ENCODE data around the gene PANK1.

Gene PANK1

GRCh38 chr10:89648074-89648473, 3.0 kb upstream of the PANK1 start:
- Histone ChIP-seq H3K36me3 (ENCODE audit: low read length) (no peaks in the 10 kb centered on the region), H3K4me3 (ENCODE audit: insufficient read depth, low read length, poor library complexity, severe bottlenecking) (no peak overlapping the region), H4K20me1 (ENCODE audit: low read depth, low read length) (0 out of 2 replicates have a peak, but pooled peaks cover 4% of the 10 kb centered on the region), H3K4me2 (ENCODE audit: low read depth, low read length, poor library complexity, severe bottlenecking) (no peak overlapping the region), H3K9me3 (ENCODE audit: insufficient read depth, low read length) (no peaks in the 10 kb centered on the region), H3K27ac (ENCODE audit: low read depth, low read length) (no peak overlapping the region), H3K9me2 (replicated peaks; ENCODE audit: insufficient read depth, low read length) (no peaks in the 10 kb centered on the region), H3K79me2 (ENCODE audit: insufficient read depth, low read length) (peaks cover 7% of the 10 kb centered on the region), H3K27me3 (ENCODE audit: low read length) (no peaks in the 10 kb centered on the region), H3F3A (ENCODE audit: insufficient read depth) (peaks cover 20% of the 10 kb centered on the region), H2AFZ (ENCODE audit: low read depth, low read length, severe bottlenecking) (no peak overlapping the region), H3K9ac (ENCODE audit: low read length) (no peak overlapping the region)
- TF ChIP-seq, protein P1, sequence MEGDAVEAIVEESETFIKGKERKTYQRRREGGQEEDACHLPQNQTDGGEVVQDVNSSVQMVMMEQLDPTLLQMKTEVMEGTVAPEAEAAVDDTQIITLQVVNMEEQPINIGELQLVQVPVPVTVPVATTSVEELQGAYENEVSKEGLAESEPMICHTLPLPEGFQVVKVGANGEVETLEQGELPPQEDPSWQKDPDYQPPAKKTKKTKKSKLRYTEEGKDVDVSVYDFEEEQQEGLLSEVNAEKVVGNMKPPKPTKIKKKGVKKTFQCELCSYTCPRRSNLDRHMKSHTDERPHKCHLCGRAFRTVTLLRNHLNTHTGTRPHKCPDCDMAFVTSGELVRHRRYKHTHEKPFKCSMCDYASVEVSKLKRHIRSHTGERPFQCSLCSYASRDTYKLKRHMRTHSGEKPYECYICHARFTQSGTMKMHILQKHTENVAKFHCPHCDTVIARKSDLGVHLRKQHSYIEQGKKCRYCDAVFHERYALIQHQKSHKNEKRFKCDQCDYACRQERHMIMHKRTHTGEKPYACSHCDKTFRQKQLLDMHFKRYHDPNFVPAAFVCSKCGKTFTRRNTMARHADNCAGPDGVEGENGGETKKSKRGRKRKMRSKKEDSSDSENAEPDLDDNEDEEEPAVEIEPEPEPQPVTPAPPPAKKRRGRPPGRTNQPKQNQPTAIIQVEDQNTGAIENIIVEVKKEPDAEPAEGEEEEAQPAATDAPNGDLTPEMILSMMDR (IDR thresholded peaks at IDR 0.05; ENCODE audit: insufficient read depth, low read length, poor library complexity, severe bottlenecking): no peak
- TF ChIP-seq EZH2phosphoT487 (conservative IDR thresholded peaks at IDR 0.05; ENCODE audit: low read length): no peak

GRCh38 chr10:89646889-89647657, 2.0 kb upstream of the PANK1 start:
- peak overlapping the region; percentile 79 for H2AFZ ChIP-seq (ENCODE audit: low read depth, low read length, severe bottlenecking)
- peaks cover 17% of the 10 kb centered on the region for H3K79me2 ChIP-seq (ENCODE audit: insufficient read depth, low read length)
- H3F3A ChIP-seq (ENCODE audit: insufficient read depth): peaks cover 20% of the 10 kb centered on the region
- TF ChIP-seq, protein P1 (IDR thresholded peaks at IDR 0.05; ENCODE audit: insufficient read depth, low read length, poor library complexity, severe bottlenecking): no peak
- TF ChIP-seq EZH2phosphoT487 (conservative IDR thresholded peaks at IDR 0.05; ENCODE audit: low read length): no peak
- peak overlapping the region; percentile 89 for H3K4me2 ChIP-seq (ENCODE audit: low read depth, low read length, poor library complexity, severe bottlenecking)
- 0 out of 2 replicates have a peak, but pooled peaks cover 4% of the 10 kb centered on the region for H4K20me1 ChIP-seq (ENCODE audit: low read depth, low read length)
- H3K9me3 ChIP-seq (ENCODE audit: insufficient read depth, low read length): no peaks in the 10 kb centered on the region
- no peaks in the 10 kb centered on the region for H3K9me2 ChIP-seq (replicated peaks; ENCODE audit: insufficient read depth, low read length)
- H3K9ac ChIP-seq (ENCODE audit: low read length): peak overlapping the region; percentile 93
- H3K27me3 ChIP-seq (ENCODE audit: low read length): no peaks in the 10 kb centered on the region
- H3K4me3 ChIP-seq (ENCODE audit: insufficient read depth, low read length, poor library complexity, severe bottlenecking): no peak overlapping the region
- no peaks in the 10 kb centered on the region for H3K36me3 ChIP-seq (ENCODE audit: low read length)
- H3K27ac ChIP-seq (ENCODE audit: low read depth, low read length): peak overlapping the region; percentile 83

- TF ChIP-seq, protein P1 (IDR thresholded peaks at IDR 0.05; ENCODE audit: insufficient read depth, low read length, poor library complexity, severe bottlenecking): no peak
- no peak for TF ChIP-seq EZH2phosphoT487 (conservative IDR thresholded peaks at IDR 0.05; ENCODE audit: low read length)
- Histone ChIP-seq H2AFZ (ENCODE audit: low read depth, low read length, severe bottlenecking) (peak overlapping the region; percentile 79), H3K4me3 (ENCODE audit: insufficient read depth, low read length, poor library complexity, severe bottlenecking) (peak overlapping the region; percentile 75), H3K4me2 (ENCODE audit: low read depth, low read length, poor library complexity, severe bottlenecking) (peak overlapping the region; percentile 89), H3K36me3 (ENCODE audit: low read length) (no peaks in the 10 kb centered on the region), H3K9me3 (ENCODE audit: insufficient read depth, low read length) (no peaks in the 10 kb centered on the region), H3K27ac (ENCODE audit: low read depth, low read length) (peak overlapping the region; percentile 83), H3F3A (ENCODE audit: insufficient read depth) (peaks cover 16% of the 10 kb centered on the region), H3K79me2 (ENCODE audit: insufficient read depth, low read length) (peaks cover 29% of the 10 kb centered on the region), H3K27me3 (ENCODE audit: low read length) (no peaks in the 10 kb centered on the region), H3K9me2 (replicated peaks; ENCODE audit: insufficient read depth, low read length) (no peaks in the 10 kb centered on the region), H3K9ac (ENCODE audit: low read length) (peak overlapping the region; percentile 93), H4K20me1 (ENCODE audit: low read depth, low read length) (0 out of 2 replicates have a peak, but pooled peaks cover 8% of the 10 kb centered on the region)
Measured at GRCh38 chr10:89645742-89646172, 715 bp upstream of the PANK1 start.

All from SU-DHL-6 (cell line).